Measurements from ENCODE around the gene TAAR1. TPM values are rescaled to one million over a fixed set of nuclear protein-coding genes. Genes with fewer than 3 reads are reported as not detected.

The TAAR1 gene
- total RNA-seq, 1 experiment from 2014 or later: not detected

DNA sequence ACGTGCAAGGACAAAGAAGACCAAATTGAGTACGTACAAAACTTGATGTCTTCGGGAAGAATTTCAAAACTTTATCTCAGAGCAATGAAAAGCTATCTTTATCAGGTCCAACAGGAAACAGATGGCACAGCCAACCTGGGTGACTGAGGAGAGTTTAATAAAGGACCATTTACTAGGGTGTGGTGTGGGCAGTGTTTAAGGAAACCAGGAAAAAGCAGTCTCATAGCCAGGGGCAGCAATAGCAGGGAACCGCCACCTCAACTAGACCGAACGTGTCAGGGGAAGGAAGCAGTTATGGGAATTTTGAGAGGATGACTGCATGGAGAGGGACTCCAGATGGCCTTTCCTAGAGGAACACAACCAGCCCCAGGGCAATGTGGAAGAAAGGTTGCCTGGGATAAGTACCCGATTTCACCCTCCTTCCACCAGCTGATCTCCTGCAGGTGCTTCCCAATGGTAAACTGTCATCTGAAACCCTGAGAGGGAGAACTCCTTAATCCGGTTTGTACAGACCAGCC, 54.3 kb downstream of the TAAR1 start:
- no TSS peak for BruUV-seq (replicated peaks)
- Histone ChIP-seq H2AFZ (ENCODE audit: low read depth, low read length, poor library complexity, severe bottlenecking) (no peak overlapping the region), H3K79me2 (ENCODE audit: insufficient read depth, low read length) (no peaks in the 10 kb centered on the region), H3K9ac (ENCODE audit: low read length) (no peak overlapping the region), H3K27me3 (ENCODE audit: insufficient read depth, low read length) (no peaks in the 10 kb centered on the region), H3K4me1 (ENCODE audit: control insufficient read depth in 1 of 2, insufficient read depth in 2 of 2, low read length in 2 of 2) (no peaks in the 10 kb centered on the region), H3K36me3 (ENCODE audit: control insufficient read depth in 1 of 2, insufficient read depth in 2 of 2, low read length in 2 of 2) (no peaks in the 10 kb centered on the region), H3K9me2 (ENCODE audit: insufficient read depth) (no peaks in the 10 kb centered on the region), H3K9me3 (ENCODE audit: control insufficient read depth in 1 of 2, insufficient read depth in 1 of 2, low read depth in 1 of 2, low read length in 2 of 2) (no peaks in the 10 kb centered on the region), H3K4me3 (replicated peaks in 1 of 2; ENCODE audit: low read depth in 1 of 2, low read length in 2 of 2) (no peak overlapping the region), H3K4me2 (ENCODE audit: low read length) (no peak overlapping the region), H3K27ac (ENCODE audit: low read depth, low read length) (no peak overlapping the region), H4K20me1 (ENCODE audit: insufficient read depth) (no peaks in the 10 kb centered on the region)
- POLR2A ChIA-PET: no interaction called here
- CTCF ChIA-PET: no interaction called here
- DNase-seq (ENCODE audit: low read depth, low spot score) (no peak), ATAC-seq (no peak)
- intact Hi-C loops (cut with micrococcal nuclease): no loop called here
- TF ChIP-seq SRF (IDR thresholded peaks at IDR 0.05; ENCODE audit: low read depth) (no peak), CEBPB (IDR thresholded peaks at IDR 0.05; ENCODE audit: low read depth) (no peak), YY1 (IDR thresholded peaks at IDR 0.05; ENCODE audit: extremely low read depth, insufficient replicate concordance, low read depth, low read length) (no peak), CBX3 (IDR thresholded peaks at IDR 0.05; ENCODE audit: low read depth) (no peak), ZNF274 (IDR thresholded peaks at IDR 0.05; ENCODE audit: low read depth, low read length) (no peak), JUND (IDR thresholded peaks at IDR 0.05) (no peak), TCF7L2 (IDR thresholded peaks at IDR 0.05; ENCODE audit: borderline replicate concordance, extremely low read depth, insufficient read depth, insufficient read length) (no peak), ELF1 (IDR thresholded peaks at IDR 0.05; ENCODE audit: borderline replicate concordance, low read depth) (no peak), SIN3A (IDR thresholded peaks at IDR 0.05; ENCODE audit: low read depth) (no peak)
- TF ChIP-seq, protein P1, sequence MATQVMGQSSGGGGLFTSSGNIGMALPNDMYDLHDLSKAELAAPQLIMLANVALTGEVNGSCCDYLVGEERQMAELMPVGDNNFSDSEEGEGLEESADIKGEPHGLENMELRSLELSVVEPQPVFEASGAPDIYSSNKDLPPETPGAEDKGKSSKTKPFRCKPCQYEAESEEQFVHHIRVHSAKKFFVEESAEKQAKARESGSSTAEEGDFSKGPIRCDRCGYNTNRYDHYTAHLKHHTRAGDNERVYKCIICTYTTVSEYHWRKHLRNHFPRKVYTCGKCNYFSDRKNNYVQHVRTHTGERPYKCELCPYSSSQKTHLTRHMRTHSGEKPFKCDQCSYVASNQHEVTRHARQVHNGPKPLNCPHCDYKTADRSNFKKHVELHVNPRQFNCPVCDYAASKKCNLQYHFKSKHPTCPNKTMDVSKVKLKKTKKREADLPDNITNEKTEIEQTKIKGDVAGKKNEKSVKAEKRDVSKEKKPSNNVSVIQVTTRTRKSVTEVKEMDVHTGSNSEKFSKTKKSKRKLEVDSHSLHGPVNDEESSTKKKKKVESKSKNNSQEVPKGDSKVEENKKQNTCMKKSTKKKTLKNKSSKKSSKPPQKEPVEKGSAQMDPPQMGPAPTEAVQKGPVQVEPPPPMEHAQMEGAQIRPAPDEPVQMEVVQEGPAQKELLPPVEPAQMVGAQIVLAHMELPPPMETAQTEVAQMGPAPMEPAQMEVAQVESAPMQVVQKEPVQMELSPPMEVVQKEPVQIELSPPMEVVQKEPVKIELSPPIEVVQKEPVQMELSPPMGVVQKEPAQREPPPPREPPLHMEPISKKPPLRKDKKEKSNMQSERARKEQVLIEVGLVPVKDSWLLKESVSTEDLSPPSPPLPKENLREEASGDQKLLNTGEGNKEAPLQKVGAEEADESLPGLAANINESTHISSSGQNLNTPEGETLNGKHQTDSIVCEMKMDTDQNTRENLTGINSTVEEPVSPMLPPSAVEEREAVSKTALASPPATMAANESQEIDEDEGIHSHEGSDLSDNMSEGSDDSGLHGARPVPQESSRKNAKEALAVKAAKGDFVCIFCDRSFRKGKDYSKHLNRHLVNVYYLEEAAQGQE (IDR thresholded peaks at IDR 0.05; ENCODE audit: low read depth): no peak
- TF ChIP-seq, protein P2, sequence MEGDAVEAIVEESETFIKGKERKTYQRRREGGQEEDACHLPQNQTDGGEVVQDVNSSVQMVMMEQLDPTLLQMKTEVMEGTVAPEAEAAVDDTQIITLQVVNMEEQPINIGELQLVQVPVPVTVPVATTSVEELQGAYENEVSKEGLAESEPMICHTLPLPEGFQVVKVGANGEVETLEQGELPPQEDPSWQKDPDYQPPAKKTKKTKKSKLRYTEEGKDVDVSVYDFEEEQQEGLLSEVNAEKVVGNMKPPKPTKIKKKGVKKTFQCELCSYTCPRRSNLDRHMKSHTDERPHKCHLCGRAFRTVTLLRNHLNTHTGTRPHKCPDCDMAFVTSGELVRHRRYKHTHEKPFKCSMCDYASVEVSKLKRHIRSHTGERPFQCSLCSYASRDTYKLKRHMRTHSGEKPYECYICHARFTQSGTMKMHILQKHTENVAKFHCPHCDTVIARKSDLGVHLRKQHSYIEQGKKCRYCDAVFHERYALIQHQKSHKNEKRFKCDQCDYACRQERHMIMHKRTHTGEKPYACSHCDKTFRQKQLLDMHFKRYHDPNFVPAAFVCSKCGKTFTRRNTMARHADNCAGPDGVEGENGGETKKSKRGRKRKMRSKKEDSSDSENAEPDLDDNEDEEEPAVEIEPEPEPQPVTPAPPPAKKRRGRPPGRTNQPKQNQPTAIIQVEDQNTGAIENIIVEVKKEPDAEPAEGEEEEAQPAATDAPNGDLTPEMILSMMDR (IDR thresholded peaks at IDR 0.05 in 2 of 3, conservative IDR thresholded peaks at IDR 0.05 in 1 of 3; ENCODE audit: borderline replicate concordance in 1 of 3, insufficient read depth in 1 of 3, low read depth in 2 of 3, low read length in 2 of 3): no peak
- TF ChIP-seq, protein P3, sequence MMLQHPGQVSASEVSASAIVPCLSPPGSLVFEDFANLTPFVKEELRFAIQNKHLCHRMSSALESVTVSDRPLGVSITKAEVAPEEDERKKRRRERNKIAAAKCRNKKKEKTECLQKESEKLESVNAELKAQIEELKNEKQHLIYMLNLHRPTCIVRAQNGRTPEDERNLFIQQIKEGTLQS (IDR thresholded peaks at IDR 0.05): no peak
- TF ChIP-seq, protein P4, sequence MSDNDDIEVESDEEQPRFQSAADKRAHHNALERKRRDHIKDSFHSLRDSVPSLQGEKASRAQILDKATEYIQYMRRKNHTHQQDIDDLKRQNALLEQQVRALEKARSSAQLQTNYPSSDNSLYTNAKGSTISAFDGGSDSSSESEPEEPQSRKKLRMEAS (IDR thresholded peaks at IDR 0.05): no peak
- TF ChIP-seq, protein P5, sequence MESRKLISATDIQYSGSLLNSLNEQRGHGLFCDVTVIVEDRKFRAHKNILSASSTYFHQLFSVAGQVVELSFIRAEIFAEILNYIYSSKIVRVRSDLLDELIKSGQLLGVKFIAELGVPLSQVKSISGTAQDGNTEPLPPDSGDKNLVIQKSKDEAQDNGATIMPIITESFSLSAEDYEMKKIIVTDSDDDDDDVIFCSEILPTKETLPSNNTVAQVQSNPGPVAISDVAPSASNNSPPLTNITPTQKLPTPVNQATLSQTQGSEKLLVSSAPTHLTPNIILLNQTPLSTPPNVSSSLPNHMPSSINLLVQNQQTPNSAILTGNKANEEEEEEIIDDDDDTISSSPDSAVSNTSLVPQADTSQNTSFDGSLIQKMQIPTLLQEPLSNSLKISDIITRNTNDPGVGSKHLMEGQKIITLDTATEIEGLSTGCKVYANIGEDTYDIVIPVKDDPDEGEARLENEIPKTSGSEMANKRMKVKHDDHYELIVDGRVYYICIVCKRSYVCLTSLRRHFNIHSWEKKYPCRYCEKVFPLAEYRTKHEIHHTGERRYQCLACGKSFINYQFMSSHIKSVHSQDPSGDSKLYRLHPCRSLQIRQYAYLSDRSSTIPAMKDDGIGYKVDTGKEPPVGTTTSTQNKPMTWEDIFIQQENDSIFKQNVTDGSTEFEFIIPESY (IDR thresholded peaks at IDR 0.05; ENCODE audit: extremely low read depth, insufficient replicate concordance, low read length): no peak
- RAD21 ChIA-PET (ENCODE audit: low non-redundant PET in 1 of 2, low total read pairs in 2 of 2, uncharacterized antibody in 2 of 2, unreplicated experiment in 2 of 2): no interaction called here
